Measurements from ENCODE around the gene ADD1. TPM values are rescaled to one million over a fixed set of nuclear protein-coding genes. Genes with fewer than 3 reads are reported as not detected.

ADD1 gene
- total and polyA plus RNA-seq, 4 donors, result 62.2 to 142 (median 83.4) TPM

DNA sequence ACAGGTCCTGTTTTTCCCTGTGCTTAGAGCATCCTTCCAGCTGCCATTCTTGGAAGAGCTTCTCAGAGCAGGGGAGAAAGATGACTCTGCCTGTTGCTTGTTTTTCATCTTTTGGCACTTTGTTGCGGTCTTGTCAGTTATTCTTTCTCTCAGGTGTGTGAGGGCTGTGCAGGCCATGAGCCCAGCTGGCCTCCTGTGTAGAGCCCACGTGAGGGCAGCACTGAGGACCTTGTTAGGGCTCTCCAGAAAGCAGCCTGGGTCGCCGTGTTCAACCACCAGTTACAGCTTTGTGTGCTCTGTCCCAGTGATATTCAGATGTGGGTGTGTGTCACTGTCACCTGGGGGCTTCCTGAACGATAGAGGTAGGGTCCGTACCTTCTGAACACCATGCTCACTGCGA, 66.8 kb downstream of the ADD1 start:
- no peak overlapping the region for H3K27ac ChIP-seq (ENCODE audit: low read depth in 1 of 2, low read length in 2 of 2)
- WGBS, result 91% methylated on average over 7 of the region's 7 CpGs
- H3K4me1 ChIP-seq (ENCODE audit: control insufficient read depth in 4 of 4, insufficient read depth in 4 of 4, low read length in 3 of 4), result peaks cover 5 to 31% (median 20%) of the 10 kb centered on the region in 4 donors
- H3K4me3 ChIP-seq (ENCODE audit: low read depth in 1 of 3, low read length in 3 of 3), result no peak overlapping the region
- H3K27me3 ChIP-seq (ENCODE audit: control insufficient read depth in 4 of 4, insufficient read depth in 4 of 4, low read length in 3 of 4), result no peaks in the 10 kb centered on the region
- DNase-seq (ENCODE audit: low spot score), result no peak
- peaks cover 5 to 46% (median 26%) of the 10 kb centered on the region in 4 donors for H3K36me3 ChIP-seq (ENCODE audit: control insufficient read depth in 4 of 4, insufficient read depth in 3 of 4, low read depth in 1 of 4, low read length in 3 of 4)
- no peak overlapping the region for H3K9ac ChIP-seq (ENCODE audit: low read depth in 1 of 2, low read length in 2 of 2)
- no peak for TF ChIP-seq SP1 (IDR thresholded peaks at IDR 0.05)
- TF ChIP-seq HNF4A (conservative IDR thresholded peaks at IDR 0.05), result no peak
- H3K9me3 ChIP-seq (ENCODE audit: control insufficient read depth in 4 of 4, low read length in 3 of 4), result no peaks in the 10 kb centered on the region

DNA sequence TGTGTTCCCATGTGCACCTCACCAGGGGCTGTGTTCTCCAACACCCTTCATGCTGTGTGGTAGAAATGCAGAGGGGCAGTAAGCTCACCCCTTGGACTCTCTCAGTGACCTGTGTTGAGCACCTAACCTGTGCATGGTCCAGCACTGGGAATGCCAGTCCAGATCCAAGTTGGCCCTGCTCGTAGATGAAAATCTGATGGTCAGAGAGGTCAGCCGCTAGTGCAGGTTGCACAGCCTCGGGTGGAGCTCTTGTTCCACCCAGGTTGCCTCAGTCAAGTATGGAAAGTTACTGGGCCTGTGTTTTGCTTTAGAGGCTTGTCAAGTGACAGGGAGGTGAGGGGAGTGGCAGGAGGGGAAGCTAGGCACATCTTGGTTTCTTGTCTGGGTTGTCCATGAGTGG, 68.2 kb downstream of the ADD1 start:
- no peak overlapping the region for H3K27ac ChIP-seq (ENCODE audit: low read depth in 1 of 2, low read length in 2 of 2)
- H3K4me3 ChIP-seq (ENCODE audit: low read depth in 1 of 3, low read length in 3 of 3), result no peak overlapping the region
- H3K27me3 ChIP-seq (ENCODE audit: control insufficient read depth in 4 of 4, insufficient read depth in 4 of 4, low read length in 3 of 4), result no peaks in the 10 kb centered on the region
- no peak for DNase-seq (ENCODE audit: low spot score)
- 92% methylated on average over 3 of the region's 3 CpGs for WGBS
- no peak overlapping the region for H3K9ac ChIP-seq (ENCODE audit: low read depth in 1 of 2, low read length in 2 of 2)
- TF ChIP-seq CTCF (IDR thresholded peaks at IDR 0.05; ENCODE audit: low read depth, low read length, missing input control), result no peak
- TF ChIP-seq, protein P1, sequence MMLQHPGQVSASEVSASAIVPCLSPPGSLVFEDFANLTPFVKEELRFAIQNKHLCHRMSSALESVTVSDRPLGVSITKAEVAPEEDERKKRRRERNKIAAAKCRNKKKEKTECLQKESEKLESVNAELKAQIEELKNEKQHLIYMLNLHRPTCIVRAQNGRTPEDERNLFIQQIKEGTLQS (IDR thresholded peaks at IDR 0.05), result no peak
- no peak for TF ChIP-seq YY1 (IDR thresholded peaks at IDR 0.05)
- no peak for TF ChIP-seq FOXA1 (IDR thresholded peaks at IDR 0.05)
- TF ChIP-seq EGR1 (IDR thresholded peaks at IDR 0.05; ENCODE audit: low read depth in 2 of 2), result no peak
- no peak for TF ChIP-seq TAF1 (conservative IDR thresholded peaks at IDR 0.05)
- H3K9me3 ChIP-seq (ENCODE audit: control insufficient read depth in 4 of 4, low read length in 3 of 4), result no peaks in the 10 kb centered on the region
- peaks cover 5 to 43% (median 24%) of the 10 kb centered on the region in 4 donors for H3K36me3 ChIP-seq (ENCODE audit: control insufficient read depth in 4 of 4, insufficient read depth in 3 of 4, low read depth in 1 of 4, low read length in 3 of 4)
- peaks cover 5 to 31% (median 20%) of the 10 kb centered on the region in 4 donors for H3K4me1 ChIP-seq (ENCODE audit: control insufficient read depth in 4 of 4, insufficient read depth in 4 of 4, low read length in 3 of 4)

DNA sequence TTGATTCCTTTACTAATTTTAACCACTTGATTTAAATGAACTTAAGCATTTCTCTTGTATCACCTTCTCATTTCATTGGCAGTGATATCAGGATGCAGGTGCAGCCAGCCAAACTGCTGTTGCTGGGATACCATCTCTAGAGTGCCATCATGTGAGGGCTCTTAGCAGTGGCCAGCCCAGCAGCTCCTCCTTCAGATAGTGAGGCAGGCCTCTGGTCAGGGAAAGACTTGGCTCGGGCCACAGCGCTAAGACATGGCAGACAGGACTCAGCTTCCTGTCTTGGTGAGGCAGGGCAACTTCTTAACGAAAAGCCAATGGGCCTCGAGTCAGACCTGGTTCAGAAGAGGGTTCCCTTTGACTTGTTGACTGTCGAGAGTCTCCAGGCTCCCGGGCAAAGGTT, 69.5 kb downstream of the ADD1 start:
- Histone ChIP-seq H3K36me3 (ENCODE audit: control insufficient read depth in 4 of 4, insufficient read depth in 3 of 4, low read depth in 1 of 4, low read length in 3 of 4) (peaks cover 5 to 36% (median 25%) of the 10 kb centered on the region in 4 donors), H3K4me1 (ENCODE audit: control insufficient read depth in 4 of 4, insufficient read depth in 4 of 4, low read length in 3 of 4) (peaks cover 2 to 19% (median 13%) of the 10 kb centered on the region in 4 donors), H3K27me3 (ENCODE audit: control insufficient read depth in 4 of 4, insufficient read depth in 4 of 4, low read length in 3 of 4) (no peaks in the 10 kb centered on the region), H3K4me3 (ENCODE audit: low read depth in 1 of 3, low read length in 3 of 3) (no peak overlapping the region), H3K27ac (ENCODE audit: low read depth in 1 of 2, low read length in 2 of 2) (no peak overlapping the region), H3K9ac (ENCODE audit: low read depth in 1 of 2, low read length in 2 of 2) (no peak overlapping the region), H3K9me3 (ENCODE audit: control insufficient read depth in 4 of 4, low read length in 3 of 4) (no peaks in the 10 kb centered on the region)
- WGBS, result 91% methylated on average over 6 of the region's 6 CpGs
- DNase-seq (ENCODE audit: low spot score), result no peak
- TF ChIP-seq GABPA (IDR thresholded peaks at IDR 0.05 in 1 of 2, conservative IDR thresholded peaks at IDR 0.05 in 1 of 2) (no peak), NR2F2 (IDR thresholded peaks at IDR 0.05) (no peak)
- TF ChIP-seq, protein P2, sequence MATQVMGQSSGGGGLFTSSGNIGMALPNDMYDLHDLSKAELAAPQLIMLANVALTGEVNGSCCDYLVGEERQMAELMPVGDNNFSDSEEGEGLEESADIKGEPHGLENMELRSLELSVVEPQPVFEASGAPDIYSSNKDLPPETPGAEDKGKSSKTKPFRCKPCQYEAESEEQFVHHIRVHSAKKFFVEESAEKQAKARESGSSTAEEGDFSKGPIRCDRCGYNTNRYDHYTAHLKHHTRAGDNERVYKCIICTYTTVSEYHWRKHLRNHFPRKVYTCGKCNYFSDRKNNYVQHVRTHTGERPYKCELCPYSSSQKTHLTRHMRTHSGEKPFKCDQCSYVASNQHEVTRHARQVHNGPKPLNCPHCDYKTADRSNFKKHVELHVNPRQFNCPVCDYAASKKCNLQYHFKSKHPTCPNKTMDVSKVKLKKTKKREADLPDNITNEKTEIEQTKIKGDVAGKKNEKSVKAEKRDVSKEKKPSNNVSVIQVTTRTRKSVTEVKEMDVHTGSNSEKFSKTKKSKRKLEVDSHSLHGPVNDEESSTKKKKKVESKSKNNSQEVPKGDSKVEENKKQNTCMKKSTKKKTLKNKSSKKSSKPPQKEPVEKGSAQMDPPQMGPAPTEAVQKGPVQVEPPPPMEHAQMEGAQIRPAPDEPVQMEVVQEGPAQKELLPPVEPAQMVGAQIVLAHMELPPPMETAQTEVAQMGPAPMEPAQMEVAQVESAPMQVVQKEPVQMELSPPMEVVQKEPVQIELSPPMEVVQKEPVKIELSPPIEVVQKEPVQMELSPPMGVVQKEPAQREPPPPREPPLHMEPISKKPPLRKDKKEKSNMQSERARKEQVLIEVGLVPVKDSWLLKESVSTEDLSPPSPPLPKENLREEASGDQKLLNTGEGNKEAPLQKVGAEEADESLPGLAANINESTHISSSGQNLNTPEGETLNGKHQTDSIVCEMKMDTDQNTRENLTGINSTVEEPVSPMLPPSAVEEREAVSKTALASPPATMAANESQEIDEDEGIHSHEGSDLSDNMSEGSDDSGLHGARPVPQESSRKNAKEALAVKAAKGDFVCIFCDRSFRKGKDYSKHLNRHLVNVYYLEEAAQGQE (IDR thresholded peaks at IDR 0.05), result no peak
